Measurements from ENCODE around the gene FAU.

DNA sequence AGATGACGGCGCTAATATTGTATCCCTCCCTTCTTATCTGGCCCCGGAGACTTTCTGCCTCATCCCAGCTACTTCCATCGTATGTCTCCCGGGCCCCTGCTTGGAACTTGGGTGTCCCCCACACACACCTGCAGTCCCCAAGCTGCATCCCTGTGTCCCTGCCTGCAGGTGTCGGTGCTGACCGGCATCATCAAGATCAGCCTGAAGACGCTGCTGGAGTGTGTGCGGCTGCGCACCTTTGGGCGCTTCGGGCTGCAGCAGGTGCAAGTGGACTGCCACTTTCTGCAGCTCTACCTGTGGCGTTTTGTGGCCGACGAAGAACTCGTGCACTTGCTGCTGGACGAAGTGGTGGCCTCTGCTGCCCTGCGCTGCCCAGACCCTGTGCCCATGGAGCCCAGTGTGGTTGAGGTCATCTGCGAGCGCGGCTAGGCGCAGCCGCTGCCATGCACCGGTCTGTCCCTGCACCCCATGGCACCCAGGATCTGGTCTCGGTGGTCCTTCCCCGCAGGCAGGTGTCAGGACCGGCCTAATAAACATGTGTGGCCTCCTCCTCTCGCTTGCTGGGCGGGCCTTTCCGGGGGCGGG lies 10.7 kb downstream of the FAU start:
- TF ChIP-seq POLR2AphosphoS5 (IDR thresholded peaks at IDR 0.05) (no peak), EP300 (IDR thresholded peaks at IDR 0.05) (no peak), POLR2A (IDR thresholded peaks at IDR 0.05) (no peak)
- TF ChIP-seq, protein P1, sequence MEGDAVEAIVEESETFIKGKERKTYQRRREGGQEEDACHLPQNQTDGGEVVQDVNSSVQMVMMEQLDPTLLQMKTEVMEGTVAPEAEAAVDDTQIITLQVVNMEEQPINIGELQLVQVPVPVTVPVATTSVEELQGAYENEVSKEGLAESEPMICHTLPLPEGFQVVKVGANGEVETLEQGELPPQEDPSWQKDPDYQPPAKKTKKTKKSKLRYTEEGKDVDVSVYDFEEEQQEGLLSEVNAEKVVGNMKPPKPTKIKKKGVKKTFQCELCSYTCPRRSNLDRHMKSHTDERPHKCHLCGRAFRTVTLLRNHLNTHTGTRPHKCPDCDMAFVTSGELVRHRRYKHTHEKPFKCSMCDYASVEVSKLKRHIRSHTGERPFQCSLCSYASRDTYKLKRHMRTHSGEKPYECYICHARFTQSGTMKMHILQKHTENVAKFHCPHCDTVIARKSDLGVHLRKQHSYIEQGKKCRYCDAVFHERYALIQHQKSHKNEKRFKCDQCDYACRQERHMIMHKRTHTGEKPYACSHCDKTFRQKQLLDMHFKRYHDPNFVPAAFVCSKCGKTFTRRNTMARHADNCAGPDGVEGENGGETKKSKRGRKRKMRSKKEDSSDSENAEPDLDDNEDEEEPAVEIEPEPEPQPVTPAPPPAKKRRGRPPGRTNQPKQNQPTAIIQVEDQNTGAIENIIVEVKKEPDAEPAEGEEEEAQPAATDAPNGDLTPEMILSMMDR (IDR thresholded peaks at IDR 0.05): no peak

Data from upper lobe of left lung (tissue), 4 donors.